ENCODE data around the gene CAMK1D.
"Not testable (repeated sequence)": the region's sequence is repeated elsewhere in the genome, so short reads cannot be mapped to it uniquely, and the experiment has no call there.

CAMK1D gene

DNA sequence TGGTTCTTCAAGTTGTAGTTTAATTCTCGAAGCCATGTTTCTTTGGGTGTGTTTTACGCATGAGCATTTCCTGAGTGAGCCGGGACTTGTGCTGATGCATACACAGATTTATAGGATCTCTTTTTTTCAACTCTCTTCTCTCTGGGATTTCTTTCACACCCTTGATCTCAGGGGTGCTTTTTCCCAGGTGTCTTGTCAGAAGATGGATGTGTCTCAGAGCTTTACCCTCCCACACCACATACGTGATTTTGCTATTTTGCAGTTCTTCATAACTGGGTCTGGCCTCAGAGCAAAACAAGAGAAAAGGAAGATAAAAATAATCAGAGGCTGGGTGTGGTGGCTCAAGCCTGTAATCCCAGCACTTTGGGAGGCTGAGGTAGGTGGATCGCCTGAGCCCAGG lies 177.0 kb downstream of the CAMK1D start:
- DNase-seq = no peak

DNA sequence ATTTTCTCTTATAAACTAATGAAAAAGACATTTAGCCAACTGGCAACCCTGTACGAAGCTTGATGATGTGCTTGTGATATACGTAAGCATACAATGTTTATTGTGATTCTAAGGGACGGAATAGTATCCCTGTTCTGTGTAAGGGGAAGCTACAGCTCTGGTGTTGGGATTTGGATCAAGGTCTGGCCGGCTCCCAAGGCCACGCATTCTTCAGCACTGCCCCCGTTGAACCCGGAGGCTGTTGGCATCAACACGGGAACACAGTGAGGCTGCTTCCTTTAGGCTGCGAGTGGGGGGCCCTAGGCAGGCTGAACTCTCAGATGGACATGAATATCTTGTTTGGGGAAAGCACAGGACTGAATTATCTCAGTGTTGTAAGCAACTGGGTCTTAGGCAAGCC lies 180.6 kb downstream of the CAMK1D start:
- DNase-seq = no peak

DNA sequence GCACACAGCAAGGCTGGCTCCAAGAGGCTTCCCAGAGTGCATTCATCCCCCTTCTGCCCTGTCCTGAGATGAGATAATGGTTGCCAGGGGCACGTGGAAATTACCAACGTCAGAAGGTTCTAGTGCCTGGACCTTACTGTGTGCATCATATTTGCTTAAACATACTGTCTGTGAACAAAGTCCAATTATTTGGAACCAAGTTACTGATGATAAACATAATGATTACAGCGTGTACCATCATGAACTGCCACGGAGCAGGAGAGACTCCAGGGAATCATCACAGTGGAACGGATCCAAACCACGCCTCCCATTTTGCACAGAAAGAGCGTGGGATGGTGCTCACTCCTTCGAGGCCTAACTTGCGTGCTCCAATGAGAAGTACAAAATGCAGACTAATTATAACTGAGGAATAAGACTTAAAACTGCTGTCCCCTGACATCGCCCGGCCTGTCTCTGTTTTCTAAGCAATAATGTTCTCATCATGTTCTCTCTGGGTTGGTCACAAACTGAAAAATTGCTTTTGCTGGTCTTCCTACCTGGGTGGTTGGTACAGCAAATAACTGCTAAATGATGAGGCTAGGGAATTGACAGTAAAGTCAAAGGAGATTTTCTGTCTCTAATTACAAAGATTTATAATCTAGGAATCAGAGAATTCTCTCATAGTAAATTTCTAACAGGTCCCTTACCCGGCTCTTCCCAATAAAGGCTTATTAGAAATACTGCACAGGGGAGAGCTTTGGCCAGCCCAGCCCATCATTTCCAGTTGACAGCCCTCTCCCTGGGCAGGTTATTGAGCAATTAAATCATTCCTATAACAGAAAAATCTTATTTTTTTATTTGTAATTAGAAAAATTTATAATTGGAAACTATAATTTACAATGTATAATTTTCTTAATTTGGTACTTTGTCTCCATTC lies 182.2 kb downstream of the CAMK1D start:
- no peak for DNase-seq

DNA sequence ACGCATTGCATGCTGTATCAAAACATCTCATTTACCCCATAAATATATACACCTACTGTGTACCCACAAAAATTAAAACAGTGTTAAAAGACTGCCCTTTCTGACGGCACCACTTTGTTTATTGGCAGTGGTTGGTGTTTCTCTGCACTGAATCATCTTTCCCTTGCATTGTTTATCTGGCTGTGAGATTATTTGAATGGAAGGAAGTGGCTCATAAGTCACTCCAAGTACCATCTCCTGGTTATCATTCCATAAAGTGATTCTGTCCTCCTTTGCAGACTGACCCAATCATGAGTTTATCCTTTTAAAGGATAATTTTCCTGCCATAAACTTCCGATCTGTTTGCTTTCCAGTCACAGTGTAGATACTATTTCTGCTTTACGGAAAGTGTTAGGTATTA lies 183.8 kb downstream of the CAMK1D start:
- no peak for DNase-seq

GRCh38 chr10:12533723-12534122 lies 184.4 kb downstream of the CAMK1D start:
- no peak for DNase-seq

DNA sequence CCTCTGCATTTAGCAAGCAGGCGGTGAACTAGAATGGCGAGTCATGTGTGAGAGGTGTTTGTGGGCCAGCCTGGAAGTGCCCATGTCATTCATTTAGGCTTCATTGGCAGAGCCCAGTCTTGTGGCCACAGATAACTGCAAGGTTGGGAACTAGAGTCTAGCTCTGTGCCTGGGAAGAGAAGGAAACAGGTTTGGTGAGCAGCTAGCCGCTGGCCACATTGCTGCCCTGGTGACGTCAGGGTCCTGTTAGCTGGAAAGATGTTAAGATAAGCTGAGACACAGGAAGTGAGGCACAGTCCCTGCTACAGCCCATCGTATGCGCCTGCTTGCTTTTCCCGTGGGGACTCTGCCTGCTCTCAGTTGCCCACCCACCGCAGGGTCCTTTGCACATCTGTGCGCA lies 185.5 kb downstream of the CAMK1D start:
- no peak for DNase-seq

- DNase-seq = no peak
These were observed 186.3 kb downstream of the CAMK1D start for GRCh38 chr10:12535656-12536055.

- no peak for DNase-seq
These were observed 189.2 kb downstream of the CAMK1D start for GRCh38 chr10:12538491-12538995.

GRCh38 chr10:12539350-12540164 lies 190.2 kb downstream of the CAMK1D start:
- DNase-seq = no peak

DNA sequence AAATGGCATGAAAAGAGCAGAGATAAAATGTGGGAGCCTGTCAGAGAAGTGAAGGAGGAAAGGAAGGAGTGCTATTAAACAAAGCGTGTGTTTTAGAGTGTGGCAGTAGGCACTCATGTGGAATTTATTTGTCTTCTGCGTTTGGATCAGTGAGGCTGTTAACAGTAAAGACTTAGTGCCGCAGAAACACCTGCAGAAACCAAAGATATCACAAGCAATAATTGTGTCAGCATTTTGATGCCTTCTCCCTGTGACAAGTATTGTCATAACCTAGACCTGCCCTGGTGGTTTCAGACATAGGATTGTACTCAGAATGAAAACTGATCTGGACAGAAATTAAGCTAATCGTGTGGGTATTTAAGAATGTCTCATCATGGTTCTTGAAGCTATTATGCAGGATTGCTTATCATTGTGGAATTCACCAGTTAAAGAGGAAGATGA lies 191.0 kb downstream of the CAMK1D start:
- DNase-seq = no peak

DNA sequence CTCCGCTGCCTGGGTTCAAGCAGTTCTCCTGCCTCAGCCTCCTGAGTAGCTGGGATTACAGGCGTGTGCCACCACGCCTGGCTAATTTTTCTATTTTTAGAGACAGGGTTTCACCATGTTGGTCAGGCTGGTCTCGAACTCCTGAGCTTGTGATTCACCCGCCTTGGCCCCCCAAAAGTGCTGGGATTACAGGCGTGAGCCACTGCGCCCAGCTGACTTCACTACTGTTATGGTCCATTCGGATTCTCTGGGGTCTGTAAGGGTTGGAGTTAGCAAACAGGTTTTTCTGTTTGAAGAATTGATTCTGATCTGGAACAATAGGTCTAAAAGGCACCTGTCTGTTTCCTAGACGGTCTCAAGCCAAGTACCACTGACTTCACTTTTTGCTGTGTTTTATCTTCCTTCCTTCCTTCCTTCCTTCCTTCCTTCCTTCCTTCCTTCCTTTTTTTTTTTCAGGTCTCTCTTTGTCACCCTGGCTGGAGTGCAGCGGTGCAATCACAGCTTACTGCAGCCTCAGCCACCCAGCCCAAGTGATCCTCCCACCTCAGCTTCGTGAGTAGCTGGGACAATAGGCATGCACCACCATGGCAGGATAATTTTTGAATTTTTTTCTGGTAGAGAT lies 192.2 kb downstream of the CAMK1D start:
- no peak for DNase-seq

GRCh38 chr10:12542133-12542670 lies 192.9 kb downstream of the CAMK1D start:
- DNase-seq = no peak

DNA sequence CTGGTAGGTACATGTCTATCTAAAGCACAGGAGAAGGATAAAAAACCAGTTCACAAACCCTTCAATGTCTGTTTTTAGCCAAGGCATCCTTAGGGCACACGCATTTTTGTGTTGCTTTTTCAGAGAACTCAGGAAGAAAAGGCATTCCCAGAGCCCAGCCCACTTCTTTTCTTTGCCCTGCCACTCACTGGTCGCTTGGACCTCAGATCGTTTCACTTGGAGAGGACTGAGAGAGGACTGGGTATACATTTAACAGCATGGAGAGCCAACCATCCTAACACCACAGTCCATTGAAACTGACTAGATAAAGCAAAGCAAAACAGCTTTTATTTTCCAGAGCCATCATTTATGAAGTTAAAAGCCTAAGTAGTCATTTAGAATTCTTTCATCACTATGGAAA lies 194.2 kb downstream of the CAMK1D start:
- DNase-seq = no peak

- DNase-seq = not testable (repeated sequence)
These were observed 196.9 kb downstream of the CAMK1D start for GRCh38 chr10:12546160-12546802.

GRCh38 chr10:12547301-12547771 lies 198.0 kb downstream of the CAMK1D start:
- DNase-seq = no peak

- no peak for DNase-seq
These were observed 199.9 kb downstream of the CAMK1D start for GRCh38 chr10:12549297-12549696.

DNA sequence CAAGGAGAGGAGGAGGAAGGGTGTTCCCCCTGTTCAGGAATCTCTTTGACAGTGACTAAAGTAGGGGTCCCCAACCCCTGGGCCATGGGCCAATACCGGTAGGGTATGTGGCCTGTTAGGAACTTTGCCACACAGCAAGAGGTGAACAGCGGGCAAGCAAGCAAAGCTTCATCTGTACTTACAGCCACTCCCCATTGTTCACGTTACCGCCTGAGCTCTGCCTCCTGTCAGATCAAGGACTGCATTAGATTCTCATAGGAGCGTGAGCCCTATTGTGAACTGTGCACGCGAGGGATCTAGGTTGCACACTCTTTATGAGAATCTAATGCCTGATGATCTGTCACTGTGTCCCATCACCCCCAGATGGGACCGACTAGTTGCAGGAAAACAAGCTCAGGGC lies 201.6 kb downstream of the CAMK1D start:
- DNase-seq = no peak

DNA sequence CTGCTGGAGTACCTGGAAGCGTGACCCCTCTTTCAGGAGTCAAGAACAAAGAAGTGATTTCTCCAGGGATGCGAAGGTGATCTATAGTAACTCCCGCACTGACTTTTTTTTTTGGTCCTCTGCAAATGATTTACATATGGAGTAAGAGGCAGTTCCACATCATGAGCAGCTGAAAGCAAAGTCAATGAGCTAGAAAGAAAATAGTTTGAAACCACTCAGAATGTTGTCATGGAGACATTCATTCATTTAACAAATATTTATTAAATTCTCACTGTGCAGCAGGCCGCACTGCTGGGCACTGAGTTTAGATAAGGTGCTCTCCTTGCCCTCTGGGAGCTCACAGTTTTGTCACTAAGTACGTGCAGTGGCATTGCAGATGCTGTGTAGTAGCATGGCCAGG lies 206.7 kb downstream of the CAMK1D start:
- DNase-seq = no peak

GRCh38 chr10:12559578-12560178 lies 210.3 kb downstream of the CAMK1D start:
- DNase-seq = no peak

GRCh38 chr10:12561307-12561706 lies 212.0 kb downstream of the CAMK1D start:
- no peak for DNase-seq

DNA sequence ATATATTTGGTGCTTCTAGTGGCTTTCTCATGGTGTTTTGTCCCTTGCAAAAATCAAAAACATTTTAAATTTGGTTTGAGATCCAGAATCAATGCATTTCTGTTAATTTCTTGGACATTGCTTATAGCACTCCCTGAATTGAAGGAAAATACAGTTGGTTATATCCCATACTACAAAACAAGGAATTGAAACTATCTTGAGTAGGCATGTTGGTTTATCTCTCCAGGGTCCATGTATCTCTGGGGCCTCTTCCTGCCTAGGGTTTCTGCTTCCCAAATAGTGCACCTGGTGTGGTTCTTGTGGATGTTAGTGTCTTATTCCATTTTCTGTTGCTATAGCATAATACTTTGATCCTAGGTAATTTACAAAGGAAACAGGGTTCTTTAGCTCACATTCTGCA lies 212.4 kb downstream of the CAMK1D start:
- DNase-seq = no peak

DNA sequence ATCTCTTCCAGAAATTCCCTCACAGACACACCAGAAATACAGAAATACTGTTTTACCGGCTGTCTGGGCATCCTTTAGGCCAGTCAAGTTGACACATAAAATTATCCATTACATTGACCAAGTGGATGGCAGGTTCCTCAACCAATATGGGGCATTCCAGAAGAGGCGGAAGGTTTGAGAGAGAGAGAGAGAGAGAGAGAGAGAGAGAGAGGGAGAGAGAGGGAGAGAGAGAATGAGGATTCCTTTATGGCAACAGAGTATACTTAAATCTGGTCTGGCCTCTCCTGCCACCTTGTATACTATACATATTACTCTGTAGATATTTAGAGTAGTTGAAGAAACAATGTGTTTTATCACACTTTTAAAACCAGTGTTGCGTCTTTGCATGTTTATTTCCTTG lies 214.1 kb downstream of the CAMK1D start:
- DNase-seq = no peak

Measured in stimulated activated CD4-positive, alpha-beta T cell treated with anti-CD3 and anti-CD28 coated beads, Interleukin-12 subunit alpha, Interleukin-12 subunit beta, amount 100 ng/mL, for 4 hours (primary cell).